ENCODE measurements around the gene MUSTN1. TPM values are rescaled to one million over a fixed set of nuclear protein-coding genes. Genes with fewer than 3 reads are reported as not detected.

MUSTN1 gene
- total and polyA plus RNA-seq, 2 experiments from 2014 or later = not detected

DNA sequence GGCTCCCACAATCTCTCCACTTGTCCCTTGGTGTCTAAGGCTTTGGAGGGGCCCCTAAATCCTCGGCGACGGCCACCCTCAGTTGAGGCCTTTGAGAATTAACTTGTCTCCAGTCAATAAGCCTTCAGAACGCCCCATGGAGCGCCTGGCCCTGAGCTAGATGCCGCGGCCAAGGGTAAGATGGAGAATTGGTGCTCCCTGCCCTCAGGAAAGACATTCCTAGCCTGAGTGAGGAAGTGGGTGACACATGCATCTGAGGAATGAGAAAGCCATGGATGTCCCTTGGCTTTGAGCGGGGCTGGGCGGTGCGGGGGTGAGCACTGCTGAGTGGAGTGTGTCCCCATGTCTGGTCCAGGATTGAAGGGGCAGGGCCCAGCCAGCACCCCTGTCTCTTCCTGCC is 17.6 kb downstream of the MUSTN1 start:
- no peaks in the 10 kb centered on the region for H3K4me1 ChIP-seq (ENCODE audit: insufficient read depth)
- no peaks in the 10 kb centered on the region for H3F3A ChIP-seq (ENCODE audit: insufficient read depth)
- no peak overlapping the region for H2AFZ ChIP-seq
- in situ Hi-C loops (cut with MboI) = no loop called here
- no peaks in the 10 kb centered on the region for H4K20me1 ChIP-seq (ENCODE audit: insufficient read depth)
- H3K79me2 ChIP-seq (ENCODE audit: insufficient read depth) = no peaks in the 10 kb centered on the region
- DNase-seq = no peak
- no peaks in the 10 kb centered on the region for H3K9me3 ChIP-seq (ENCODE audit: low read depth)
- no peak for TF ChIP-seq EZH2 (IDR thresholded peaks at IDR 0.05; ENCODE audit: insufficient read depth, poor library complexity, severe bottlenecking)
- no peak for TF ChIP-seq EZH2phosphoT487 (IDR thresholded peaks at IDR 0.05; ENCODE audit: insufficient read depth, low read depth)
- no peak overlapping the region for H3K9ac ChIP-seq
- H3K27ac ChIP-seq = no peak overlapping the region
- no peaks in the 10 kb centered on the region for H3K27me3 ChIP-seq (replicated peaks; ENCODE audit: insufficient read depth)
- no peaks in the 10 kb centered on the region for H3K9me2 ChIP-seq (ENCODE audit: insufficient read depth)
- WGBS, 2 experiments (ENCODE audit: low coverage in 1 of 2, low lambda C conversion rate in 2 of 2, missing lambda C conversion rate in 2 of 2) = 92 to 95% methylated on average over 10 of the region's 10 CpGs
- H3K4me2 ChIP-seq (ENCODE audit: unreplicated experiment) = no peak overlapping the region
- H3K36me3 ChIP-seq (ENCODE audit: low read depth) = no peaks in the 10 kb centered on the region
- H3K4me3 ChIP-seq = no peak overlapping the region

DNA sequence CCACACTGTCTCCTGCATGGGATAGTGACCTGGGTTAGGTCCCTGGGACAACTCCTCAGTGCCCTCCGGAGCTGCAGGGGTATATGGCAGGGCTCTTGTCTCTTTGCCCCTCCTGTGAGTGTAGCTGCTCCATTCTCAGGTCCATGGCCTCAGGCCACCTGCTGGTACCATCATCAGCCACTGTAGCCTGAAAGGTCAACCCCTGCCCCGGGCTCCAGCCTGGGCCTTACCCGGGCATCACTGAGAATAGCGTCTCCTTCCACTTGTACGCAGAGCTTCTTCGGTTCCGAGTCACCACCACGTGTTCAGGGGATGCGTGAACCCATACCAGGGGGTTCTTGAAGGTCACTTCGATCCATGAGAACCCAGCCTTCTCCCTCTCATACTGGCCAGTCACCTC is 18.2 kb downstream of the MUSTN1 start:
- Histone ChIP-seq H3K27ac (no peak overlapping the region), H3K4me3 (no peak overlapping the region), H3K4me1 (ENCODE audit: insufficient read depth) (no peaks in the 10 kb centered on the region), H2AFZ (no peak overlapping the region), H3K9me3 (ENCODE audit: low read depth) (no peaks in the 10 kb centered on the region), H3F3A (ENCODE audit: insufficient read depth) (no peaks in the 10 kb centered on the region), H4K20me1 (ENCODE audit: insufficient read depth) (no peaks in the 10 kb centered on the region), H3K9ac (no peak overlapping the region), H3K36me3 (ENCODE audit: low read depth) (no peaks in the 10 kb centered on the region), H3K4me2 (ENCODE audit: unreplicated experiment) (no peak overlapping the region), H3K9me2 (ENCODE audit: insufficient read depth) (no peaks in the 10 kb centered on the region), H3K79me2 (ENCODE audit: insufficient read depth) (no peaks in the 10 kb centered on the region), H3K27me3 (replicated peaks; ENCODE audit: insufficient read depth) (no peaks in the 10 kb centered on the region)
- TF ChIP-seq EZH2 (IDR thresholded peaks at IDR 0.05; ENCODE audit: insufficient read depth, poor library complexity, severe bottlenecking) (no peak), EZH2phosphoT487 (IDR thresholded peaks at IDR 0.05; ENCODE audit: insufficient read depth, low read depth) (no peak)
- DNase-seq = no peak
- in situ Hi-C loops (cut with MboI) = no loop called here
- 91 to 97% methylated on average over 10 of the region's 10 CpGs for WGBS, 2 experiments (ENCODE audit: low coverage in 1 of 2, low lambda C conversion rate in 2 of 2, missing lambda C conversion rate in 2 of 2)

DNA sequence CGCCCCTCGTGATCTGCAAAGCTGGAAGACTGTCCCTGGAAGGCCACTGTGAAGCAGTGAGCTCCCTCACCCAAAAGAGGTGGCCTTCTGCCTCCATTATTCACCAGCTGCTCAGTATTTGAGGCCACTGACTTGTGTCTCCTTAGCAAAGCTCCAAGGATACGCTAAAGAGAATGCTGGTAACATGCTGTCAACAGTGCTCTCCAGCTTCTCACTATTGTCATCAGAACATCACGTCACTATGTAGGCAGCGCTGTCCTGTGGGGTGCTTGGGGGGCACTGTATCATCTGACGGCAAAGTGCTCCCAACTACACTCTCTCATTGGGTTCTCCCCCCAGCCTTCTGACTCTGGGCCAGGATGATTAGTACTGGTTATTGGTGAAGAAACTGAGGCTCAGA is 18.6 kb downstream of the MUSTN1 start:
- 75 to 82% methylated on average over 6 of the region's 6 CpGs for WGBS, 2 experiments (ENCODE audit: low coverage in 1 of 2, low lambda C conversion rate in 2 of 2, missing lambda C conversion rate in 2 of 2)
- H3K79me2 ChIP-seq (ENCODE audit: insufficient read depth) = no peaks in the 10 kb centered on the region
- H3K9me3 ChIP-seq (ENCODE audit: low read depth) = no peaks in the 10 kb centered on the region
- H3K9me2 ChIP-seq (ENCODE audit: insufficient read depth) = no peaks in the 10 kb centered on the region
- H3K4me2 ChIP-seq (ENCODE audit: unreplicated experiment) = no peak overlapping the region
- no peak for TF ChIP-seq EZH2phosphoT487 (IDR thresholded peaks at IDR 0.05; ENCODE audit: insufficient read depth, low read depth)
- TF ChIP-seq EZH2 (IDR thresholded peaks at IDR 0.05; ENCODE audit: insufficient read depth, poor library complexity, severe bottlenecking) = no peak
- no peak overlapping the region for H3K27ac ChIP-seq
- no peak overlapping the region for H3K9ac ChIP-seq
- no peaks in the 10 kb centered on the region for H3K4me1 ChIP-seq (ENCODE audit: insufficient read depth)
- no peaks in the 10 kb centered on the region for H3K36me3 ChIP-seq (ENCODE audit: low read depth)
- no peak for DNase-seq
- H2AFZ ChIP-seq = no peak overlapping the region
- H4K20me1 ChIP-seq (ENCODE audit: insufficient read depth) = no peaks in the 10 kb centered on the region
- in situ Hi-C loops (cut with MboI) = no loop called here
- H3K4me3 ChIP-seq = no peak overlapping the region
- H3K27me3 ChIP-seq (replicated peaks; ENCODE audit: insufficient read depth) = no peaks in the 10 kb centered on the region
- H3F3A ChIP-seq (ENCODE audit: insufficient read depth) = no peaks in the 10 kb centered on the region

DNA sequence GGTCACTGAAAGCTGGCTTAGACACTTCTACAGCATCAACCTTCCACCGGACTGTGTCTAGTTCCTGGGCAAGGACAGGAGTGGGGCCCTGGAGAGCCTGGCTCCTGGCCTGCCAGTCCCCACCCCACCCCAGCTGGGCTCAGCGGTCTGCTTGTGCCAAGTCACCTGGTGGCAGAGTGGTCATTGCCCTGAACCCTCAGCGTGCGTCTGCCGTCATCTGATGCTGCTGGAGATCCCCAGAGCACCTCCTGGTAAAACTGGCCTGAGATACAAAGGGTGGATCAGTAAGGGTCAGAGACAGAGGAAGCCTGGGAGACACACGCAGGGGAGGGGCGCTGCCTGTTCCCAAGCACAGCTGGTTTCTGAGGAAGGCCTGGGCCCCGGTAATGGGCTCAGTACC is 21.0 kb downstream of the MUSTN1 start:
- Histone ChIP-seq H3K9me3 (ENCODE audit: low read depth) (no peaks in the 10 kb centered on the region), H3K27ac (no peak overlapping the region), H3K9ac (no peak overlapping the region), H2AFZ (no peak overlapping the region), H4K20me1 (ENCODE audit: insufficient read depth) (no peaks in the 10 kb centered on the region), H3K4me2 (ENCODE audit: unreplicated experiment) (no peak overlapping the region), H3K9me2 (ENCODE audit: insufficient read depth) (no peaks in the 10 kb centered on the region), H3K79me2 (ENCODE audit: insufficient read depth) (no peaks in the 10 kb centered on the region), H3K27me3 (replicated peaks; ENCODE audit: insufficient read depth) (no peaks in the 10 kb centered on the region), H3K4me1 (ENCODE audit: insufficient read depth) (no peaks in the 10 kb centered on the region), H3K36me3 (ENCODE audit: low read depth) (no peaks in the 10 kb centered on the region), H3K4me3 (no peak overlapping the region), H3F3A (ENCODE audit: insufficient read depth) (no peaks in the 10 kb centered on the region)
- no peak for DNase-seq
- WGBS, 2 experiments (ENCODE audit: low coverage in 1 of 2, low lambda C conversion rate in 2 of 2, missing lambda C conversion rate in 2 of 2) = 71% methylated on average over 8 of the region's 8 CpGs
- in situ Hi-C loops (cut with MboI) = no loop called here
- no peak for TF ChIP-seq EZH2phosphoT487 (IDR thresholded peaks at IDR 0.05; ENCODE audit: insufficient read depth, low read depth)
- TF ChIP-seq EZH2 (IDR thresholded peaks at IDR 0.05; ENCODE audit: insufficient read depth, poor library complexity, severe bottlenecking) = no peak

DNA sequence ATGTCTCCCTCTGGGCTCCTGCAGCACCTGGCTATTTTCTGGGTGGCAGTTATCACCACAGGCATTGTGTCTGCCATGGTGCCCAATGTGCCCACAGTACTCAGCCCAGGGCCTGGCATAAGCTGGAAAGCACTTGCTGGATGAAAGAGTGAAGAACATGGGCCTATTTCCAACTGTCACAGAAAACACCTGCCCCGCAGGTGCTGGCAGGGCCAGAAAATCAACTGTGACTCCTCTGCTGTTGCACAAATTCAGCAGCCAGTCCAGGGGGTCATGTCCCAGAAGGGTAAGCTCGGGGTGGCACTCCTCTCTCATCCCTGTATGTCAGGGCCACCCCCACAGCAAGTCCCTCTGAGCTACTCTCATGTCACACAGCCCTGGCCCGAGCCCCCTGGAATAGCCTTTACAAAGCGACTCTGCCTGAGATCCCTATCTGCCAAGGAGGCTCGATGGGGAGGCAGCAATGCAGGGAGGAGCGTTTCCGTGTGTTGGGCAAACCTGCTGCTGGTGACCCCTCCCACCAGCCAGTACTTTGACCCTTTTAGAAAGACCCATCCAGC is 23.3 kb downstream of the MUSTN1 start:
- Histone ChIP-seq H3K79me2 (ENCODE audit: insufficient read depth) (no peaks in the 10 kb centered on the region), H3K4me1 (ENCODE audit: insufficient read depth) (no peaks in the 10 kb centered on the region), H3K4me2 (ENCODE audit: unreplicated experiment) (no peak overlapping the region), H3K9me3 (ENCODE audit: low read depth) (no peaks in the 10 kb centered on the region), H3K4me3 (no peak overlapping the region), H3K27ac (no peak overlapping the region), H3K9ac (no peak overlapping the region), H3K36me3 (ENCODE audit: low read depth) (no peaks in the 10 kb centered on the region), H3K9me2 (ENCODE audit: insufficient read depth) (no peaks in the 10 kb centered on the region), H4K20me1 (ENCODE audit: insufficient read depth) (no peaks in the 10 kb centered on the region), H3K27me3 (replicated peaks; ENCODE audit: insufficient read depth) (no peaks in the 10 kb centered on the region), H3F3A (ENCODE audit: insufficient read depth) (no peaks in the 10 kb centered on the region), H2AFZ (no peak overlapping the region)
- DNase-seq = no peak
- in situ Hi-C loops (cut with MboI) = no loop called here
- 41 to 58% methylated on average over 7 of the region's 7 CpGs for WGBS, 2 experiments (ENCODE audit: low coverage in 1 of 2, low lambda C conversion rate in 2 of 2, missing lambda C conversion rate in 2 of 2)
- TF ChIP-seq EZH2 (IDR thresholded peaks at IDR 0.05; ENCODE audit: insufficient read depth, poor library complexity, severe bottlenecking) (no peak), EZH2phosphoT487 (IDR thresholded peaks at IDR 0.05; ENCODE audit: insufficient read depth, low read depth) (no peak)
